ENCODE measurements around the gene GARIN3.

GARIN3 gene

GRCh38 chr5:157167214-157167621, 1.2 kb upstream of the GARIN3 start:
- no peaks in the 10 kb centered on the region for H3K36me3 ChIP-seq (ENCODE audit: control insufficient read depth in 1 of 2, insufficient read depth in 2 of 2, low read length in 2 of 2)
- no peak overlapping the region for H2BK120ac ChIP-seq (ENCODE audit: insufficient read depth, low read length, poor library complexity)
- H2BK5ac ChIP-seq (ENCODE audit: low read depth, low read length, poor library complexity): no peak overlapping the region
- no peak overlapping the region for H3K23ac ChIP-seq (ENCODE audit: low read length)
- H3K18ac ChIP-seq (ENCODE audit: low read length): no peak overlapping the region
- WGBS (ENCODE audit: extremely low coverage, insufficient coverage, insufficient read length): no CpG with 5 or more reads among the region's 4 CpGs
- no peaks in the 10 kb centered on the region for H3K4me1 ChIP-seq (ENCODE audit: control insufficient read depth in 1 of 2, insufficient read depth in 2 of 2, low read length in 2 of 2)
- H3K9ac ChIP-seq (ENCODE audit: low read length): no peak overlapping the region
- no peak overlapping the region for H2AK5ac ChIP-seq (ENCODE audit: low read length)
- no peak overlapping the region for H3K4me3 ChIP-seq (ENCODE audit: low read depth, low read length)
- no peak overlapping the region for H4K91ac ChIP-seq (ENCODE audit: low read depth, low read length)
- no peak overlapping the region for H3K27ac ChIP-seq (ENCODE audit: low read depth, low read length)
- no peaks in the 10 kb centered on the region for H3K79me2 ChIP-seq (ENCODE audit: control insufficient read depth, insufficient read depth, low read length, poor library complexity)
- no peak overlapping the region for H4K8ac ChIP-seq (ENCODE audit: low read depth, low read length)
- H3K4ac ChIP-seq (ENCODE audit: low read depth, low read length): no peak overlapping the region
- no peak for DNase-seq
- H2AFZ ChIP-seq (ENCODE audit: insufficient read depth, low read length, poor library complexity): no peak overlapping the region
- no peaks in the 10 kb centered on the region for H3K79me1 ChIP-seq (ENCODE audit: low read length)
- H4K12ac ChIP-seq (ENCODE audit: low read depth, low read length): no peak overlapping the region
- no peaks in the 10 kb centered on the region for H3K27me3 ChIP-seq (ENCODE audit: insufficient read depth, low read length)
- H3K14ac ChIP-seq (ENCODE audit: low read length): no peak overlapping the region
- no peak overlapping the region for H3K4me2 ChIP-seq (ENCODE audit: low read length)
- H2BK12ac ChIP-seq (ENCODE audit: low read length): no peak overlapping the region
- no peaks in the 10 kb centered on the region for H3K9me3 ChIP-seq (ENCODE audit: insufficient read depth, low read depth, low read length)

- no peak overlapping the region for H3K4me3 ChIP-seq (ENCODE audit: low read depth, low read length)
- no CpG with 5 or more reads among the region's 14 CpGs for WGBS (ENCODE audit: extremely low coverage, insufficient coverage, insufficient read length)
- H3K79me2 ChIP-seq (ENCODE audit: control insufficient read depth, insufficient read depth, low read length, poor library complexity): no peaks in the 10 kb centered on the region
- no peak overlapping the region for H2AFZ ChIP-seq (ENCODE audit: insufficient read depth, low read length, poor library complexity)
- no peak for DNase-seq
- H2AK5ac ChIP-seq (ENCODE audit: low read length): no peak overlapping the region
- H3K18ac ChIP-seq (ENCODE audit: low read length): no peak overlapping the region
- no peak overlapping the region for H3K27ac ChIP-seq (ENCODE audit: low read depth, low read length)
- H3K14ac ChIP-seq (ENCODE audit: low read length): no peak overlapping the region
- no peak overlapping the region for H4K91ac ChIP-seq (ENCODE audit: low read depth, low read length)
- H2BK5ac ChIP-seq (ENCODE audit: low read depth, low read length, poor library complexity): no peak overlapping the region
- H3K79me1 ChIP-seq (ENCODE audit: low read length): no peaks in the 10 kb centered on the region
- no peaks in the 10 kb centered on the region for H3K36me3 ChIP-seq (ENCODE audit: control insufficient read depth in 1 of 2, insufficient read depth in 2 of 2, low read length in 2 of 2)
- no peak overlapping the region for H2BK120ac ChIP-seq (ENCODE audit: insufficient read depth, low read length, poor library complexity)
- H3K4ac ChIP-seq (ENCODE audit: low read depth, low read length): no peak overlapping the region
- no peak overlapping the region for H3K4me2 ChIP-seq (ENCODE audit: low read length)
- H3K9ac ChIP-seq (ENCODE audit: low read length): no peak overlapping the region
- H3K23ac ChIP-seq (ENCODE audit: low read length): no peak overlapping the region
- H4K12ac ChIP-seq (ENCODE audit: low read depth, low read length): no peak overlapping the region
- no peaks in the 10 kb centered on the region for H3K4me1 ChIP-seq (ENCODE audit: control insufficient read depth in 1 of 2, insufficient read depth in 2 of 2, low read length in 2 of 2)
- no peaks in the 10 kb centered on the region for H3K9me3 ChIP-seq (ENCODE audit: insufficient read depth, low read depth, low read length)
- no peak overlapping the region for H2BK12ac ChIP-seq (ENCODE audit: low read length)
- H3K27me3 ChIP-seq (ENCODE audit: insufficient read depth, low read length): no peaks in the 10 kb centered on the region
- H4K8ac ChIP-seq (ENCODE audit: low read depth, low read length): no peak overlapping the region
Measured at GRCh38 chr5:157165668-157166067, 396 bp downstream of the GARIN3 start.

GRCh38 chr5:157165261-157165660, 803 bp downstream of the GARIN3 start:
- no peak for DNase-seq
- Histone ChIP-seq H3K27me3 (ENCODE audit: insufficient read depth, low read length) (no peaks in the 10 kb centered on the region), H3K14ac (ENCODE audit: low read length) (no peak overlapping the region), H4K12ac (ENCODE audit: low read depth, low read length) (no peak overlapping the region), H4K91ac (ENCODE audit: low read depth, low read length) (no peak overlapping the region), H3K9me3 (ENCODE audit: insufficient read depth, low read depth, low read length) (no peaks in the 10 kb centered on the region), H2AK5ac (ENCODE audit: low read length) (no peak overlapping the region), H3K27ac (ENCODE audit: low read depth, low read length) (no peak overlapping the region), H4K8ac (ENCODE audit: low read depth, low read length) (no peak overlapping the region), H3K18ac (ENCODE audit: low read length) (no peak overlapping the region), H2BK5ac (ENCODE audit: low read depth, low read length, poor library complexity) (no peak overlapping the region), H2AFZ (ENCODE audit: insufficient read depth, low read length, poor library complexity) (no peak overlapping the region), H3K79me1 (ENCODE audit: low read length) (no peaks in the 10 kb centered on the region), H3K4me3 (ENCODE audit: low read depth, low read length) (no peak overlapping the region), H3K9ac (ENCODE audit: low read length) (no peak overlapping the region), H3K4me1 (ENCODE audit: control insufficient read depth in 1 of 2, insufficient read depth in 2 of 2, low read length in 2 of 2) (no peaks in the 10 kb centered on the region), H3K4me2 (ENCODE audit: low read length) (no peak overlapping the region), H3K4ac (ENCODE audit: low read depth, low read length) (no peak overlapping the region), H3K36me3 (ENCODE audit: control insufficient read depth in 1 of 2, insufficient read depth in 2 of 2, low read length in 2 of 2) (no peaks in the 10 kb centered on the region), H3K23ac (ENCODE audit: low read length) (no peak overlapping the region), H3K79me2 (ENCODE audit: control insufficient read depth, insufficient read depth, low read length, poor library complexity) (no peaks in the 10 kb centered on the region), H2BK120ac (ENCODE audit: insufficient read depth, low read length, poor library complexity) (no peak overlapping the region), H2BK12ac (ENCODE audit: low read length) (no peak overlapping the region)
- no CpG with 5 or more reads among the region's 4 CpGs for WGBS (ENCODE audit: extremely low coverage, insufficient coverage, insufficient read length)

DNA sequence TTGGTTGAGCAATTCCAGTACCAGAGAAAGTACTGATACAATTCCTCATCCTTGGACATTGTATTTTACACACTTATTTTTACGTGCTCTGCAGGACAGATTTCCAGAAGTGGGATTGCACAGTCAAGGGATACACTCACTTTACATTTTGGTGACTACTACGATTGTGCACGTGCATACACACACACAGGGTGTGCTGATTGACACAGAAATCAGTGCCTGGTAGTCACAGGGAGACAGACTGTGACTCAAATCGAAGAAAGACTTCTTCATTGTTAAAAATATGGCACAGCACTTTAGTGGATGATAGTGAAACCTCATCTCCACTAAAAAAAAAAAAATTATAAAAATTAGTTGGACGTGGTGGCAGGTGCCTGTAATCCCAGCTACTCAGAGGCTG, 1.5 kb downstream of the GARIN3 start:
- H2BK12ac ChIP-seq (ENCODE audit: low read length): no peak overlapping the region
- no peak overlapping the region for H4K12ac ChIP-seq (ENCODE audit: low read depth, low read length)
- no peak overlapping the region for H2AFZ ChIP-seq (ENCODE audit: insufficient read depth, low read length, poor library complexity)
- no peak overlapping the region for H4K91ac ChIP-seq (ENCODE audit: low read depth, low read length)
- no peak overlapping the region for H4K8ac ChIP-seq (ENCODE audit: low read depth, low read length)
- no peak overlapping the region for H3K4me2 ChIP-seq (ENCODE audit: low read length)
- no peaks in the 10 kb centered on the region for H3K79me2 ChIP-seq (ENCODE audit: control insufficient read depth, insufficient read depth, low read length, poor library complexity)
- H3K4me1 ChIP-seq (ENCODE audit: control insufficient read depth in 1 of 2, insufficient read depth in 2 of 2, low read length in 2 of 2): no peaks in the 10 kb centered on the region
- H2BK5ac ChIP-seq (ENCODE audit: low read depth, low read length, poor library complexity): no peak overlapping the region
- H3K23ac ChIP-seq (ENCODE audit: low read length): no peak overlapping the region
- H2BK120ac ChIP-seq (ENCODE audit: insufficient read depth, low read length, poor library complexity): no peak overlapping the region
- no peaks in the 10 kb centered on the region for H3K9me3 ChIP-seq (ENCODE audit: insufficient read depth, low read depth, low read length)
- no peaks in the 10 kb centered on the region for H3K79me1 ChIP-seq (ENCODE audit: low read length)
- no peak for DNase-seq
- no peaks in the 10 kb centered on the region for H3K27me3 ChIP-seq (ENCODE audit: insufficient read depth, low read length)
- no peak overlapping the region for H3K27ac ChIP-seq (ENCODE audit: low read depth, low read length)
- H3K4me3 ChIP-seq (ENCODE audit: low read depth, low read length): no peak overlapping the region
- H3K4ac ChIP-seq (ENCODE audit: low read depth, low read length): no peak overlapping the region
- H3K36me3 ChIP-seq (ENCODE audit: control insufficient read depth in 1 of 2, insufficient read depth in 2 of 2, low read length in 2 of 2): no peaks in the 10 kb centered on the region
- no peak overlapping the region for H2AK5ac ChIP-seq (ENCODE audit: low read length)
- H3K9ac ChIP-seq (ENCODE audit: low read length): no peak overlapping the region
- no CpG with 5 or more reads among the region's 5 CpGs for WGBS (ENCODE audit: extremely low coverage, insufficient coverage, insufficient read length)
- no peak overlapping the region for H3K14ac ChIP-seq (ENCODE audit: low read length)
- no peak overlapping the region for H3K18ac ChIP-seq (ENCODE audit: low read length)
